Skin of body (tissue), 2 donors: Measurements from ENCODE around the gene TSPAN3. TPM values are rescaled to one million over a fixed set of nuclear protein-coding genes. Genes with fewer than 3 reads are reported as not detected.

ENCODE experiments used
- DNase-seq: peaks from one replicate; lab custom pipeline; 2025; lab: John Stamatoyannopoulos, UW
- total RNA-seq: library from RNA; depleted of rRNA; stranded (reverse); fragments of >200 nt; gene quantifications from one replicate; pipeline ENCODE4 v1.2.3, GENCODE V29; 2014

The TSPAN3 gene
- total RNA-seq, 1 donor from 2014 or later = 123 TPM

GRCh38 chr15:77009646-77010311 is 61.1 kb downstream of the TSPAN3 start:
- no peak for DNase-seq

- DNase-seq = no peak
These were observed 61.7 kb downstream of the TSPAN3 start for GRCh38 chr15:77009176-77009575.

DNA sequence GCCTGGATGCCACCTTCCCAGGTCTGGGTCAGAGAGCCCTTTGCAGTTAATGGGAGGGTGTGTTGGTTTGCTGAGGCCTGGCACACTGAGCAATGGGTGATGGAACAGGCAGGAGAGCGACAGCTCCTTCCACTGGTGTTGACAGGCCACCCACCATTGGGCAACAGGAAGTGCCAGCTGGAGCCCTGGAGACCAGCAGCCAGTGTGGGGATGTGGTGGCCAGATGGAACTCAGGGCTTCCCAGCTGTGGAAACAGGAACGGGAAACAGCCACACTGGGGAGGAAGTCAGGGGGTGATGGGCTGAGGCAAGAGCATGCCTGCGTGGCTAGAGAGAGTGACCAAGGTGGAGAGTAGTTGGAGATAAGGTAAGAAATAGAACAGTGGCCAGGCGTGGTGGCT is 66.7 kb downstream of the TSPAN3 start:
- DNase-seq = no peak

DNA sequence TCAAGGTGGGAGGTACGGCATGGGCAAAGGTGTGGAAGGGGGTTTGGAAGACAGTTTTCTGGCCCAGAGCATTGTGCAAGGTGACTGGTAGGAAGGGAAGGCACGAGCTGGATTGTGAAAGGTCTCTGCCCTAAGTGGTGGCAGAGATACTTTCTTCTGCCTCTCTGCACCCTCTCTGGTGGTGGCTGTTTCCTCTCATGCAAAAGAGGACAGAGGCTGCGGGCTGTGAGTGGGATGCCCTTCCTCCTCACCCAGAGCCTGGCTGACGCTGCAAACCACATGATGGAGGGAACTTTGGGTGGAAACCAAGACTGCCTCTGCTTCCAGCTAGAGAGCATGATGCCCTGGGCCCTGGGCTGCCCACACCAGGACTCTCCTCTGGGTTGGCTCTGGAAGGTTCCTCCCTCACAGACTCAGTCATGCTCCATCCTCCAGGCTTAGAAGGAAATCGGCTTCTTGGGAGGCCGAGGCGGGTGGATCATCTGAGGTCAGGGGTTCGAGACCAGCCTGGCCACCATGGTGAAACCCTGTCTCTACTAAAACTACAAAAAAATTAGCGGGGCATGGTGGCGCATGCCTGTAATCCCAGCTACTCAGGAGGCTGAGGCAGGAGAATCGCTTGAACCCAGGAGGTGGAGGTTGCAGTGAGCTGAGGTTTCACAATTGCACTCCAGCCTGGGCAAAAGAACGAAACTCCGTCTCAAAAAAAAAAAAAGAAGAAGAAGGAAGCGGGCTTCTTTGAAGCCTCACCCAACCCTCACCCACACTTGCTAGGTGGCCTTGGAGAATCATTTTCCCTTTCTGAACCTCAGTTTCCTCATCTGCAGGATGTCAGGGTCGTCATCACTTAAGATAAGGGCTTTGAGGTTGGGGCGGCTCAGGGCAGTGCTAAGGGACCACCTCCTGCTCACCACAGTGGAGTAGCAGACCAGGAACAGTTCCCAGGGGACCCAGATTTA is 67.7 kb downstream of the TSPAN3 start:
- DNase-seq = no peak

DNA sequence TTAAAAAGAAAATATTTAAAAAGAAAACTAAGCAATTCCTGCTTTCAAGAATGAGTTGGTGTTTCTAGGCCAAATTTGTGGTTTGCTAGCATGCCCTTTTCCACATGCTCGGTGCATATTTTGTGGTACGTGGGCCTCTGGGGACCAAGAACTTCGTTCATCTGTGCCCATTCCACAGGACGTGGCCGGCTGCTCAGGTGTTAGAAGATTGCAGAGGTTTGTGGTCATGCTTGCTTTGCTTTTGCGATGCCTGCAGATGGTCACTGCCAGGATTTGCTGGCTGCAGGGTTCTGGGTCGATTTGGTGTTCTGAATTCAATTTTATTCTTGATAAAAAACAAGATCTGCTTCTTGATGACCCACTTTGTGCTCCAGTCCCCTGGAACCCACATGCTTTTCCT is 68.5 kb downstream of the TSPAN3 start:
- DNase-seq = no peak

DNA sequence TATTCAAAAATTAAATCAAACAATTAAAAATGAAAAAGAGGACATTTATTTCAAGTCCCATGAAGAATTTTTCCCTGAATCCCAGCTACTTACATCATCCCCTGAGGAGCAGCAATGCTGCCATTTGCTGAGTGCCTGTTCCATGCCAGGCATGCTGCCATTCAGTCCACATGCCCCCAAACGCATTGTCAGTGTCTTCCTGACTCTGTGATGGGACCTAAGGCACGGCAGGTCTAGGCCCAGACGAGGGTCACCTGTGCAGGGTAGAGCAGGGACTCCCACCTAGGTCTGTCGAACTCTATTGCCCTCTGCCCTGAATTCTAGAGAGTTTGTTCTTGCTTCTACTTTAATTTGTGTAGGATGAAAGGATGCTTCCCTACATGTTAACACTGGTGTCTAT is 68.9 kb downstream of the TSPAN3 start:
- DNase-seq = no peak

- no peak for DNase-seq
These were observed 69.6 kb downstream of the TSPAN3 start for GRCh38 chr15:77001351-77001750.

DNA sequence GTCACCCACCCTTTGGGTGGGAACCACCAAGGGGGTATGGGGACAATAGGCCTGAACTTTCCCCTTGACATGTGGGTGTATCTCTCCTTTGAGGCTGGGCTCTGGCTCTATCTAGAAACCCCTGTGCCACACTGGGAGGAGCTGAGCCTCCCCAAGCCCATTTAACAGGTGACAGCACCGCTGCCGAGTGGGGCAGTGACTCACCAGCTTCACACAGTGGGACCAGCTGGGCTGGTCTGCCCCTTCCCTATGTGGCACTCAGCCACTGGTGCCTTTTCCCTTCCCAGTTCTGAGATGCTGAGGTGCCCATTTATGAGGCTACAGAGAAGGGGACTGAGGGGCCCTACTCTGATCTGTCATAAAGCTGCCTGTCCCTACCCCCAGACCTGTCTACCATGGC is 70.9 kb downstream of the TSPAN3 start:
- no peak for DNase-seq

DNA sequence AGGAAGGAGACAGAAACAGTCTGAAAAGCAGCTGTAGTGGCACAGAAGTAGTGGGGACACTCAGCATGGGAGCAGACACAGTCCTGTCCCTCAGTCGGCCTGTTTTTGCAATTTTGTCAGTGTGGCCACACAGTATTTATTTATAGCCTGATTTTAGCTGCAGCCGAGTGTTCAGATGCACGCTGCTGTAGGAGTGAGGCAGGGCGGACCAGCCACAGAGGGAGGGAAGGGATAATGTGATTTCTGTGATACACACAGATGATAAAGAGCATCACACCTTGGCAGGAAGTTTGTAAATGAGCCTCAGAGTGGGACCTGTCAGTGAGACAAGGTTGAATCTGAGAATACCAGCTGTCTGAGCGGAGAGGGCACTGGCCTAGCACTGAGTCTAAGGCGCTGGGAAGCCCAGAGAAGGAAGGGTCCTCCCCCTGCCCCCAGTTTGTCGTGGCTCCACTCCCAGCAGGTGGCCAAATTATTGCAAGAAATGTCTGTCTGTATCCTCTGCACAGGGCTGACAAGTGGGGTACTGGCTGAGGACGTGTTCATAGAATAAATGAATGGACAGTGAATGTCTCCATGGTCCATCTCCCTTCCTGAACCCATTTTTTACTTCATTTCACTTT is 72.1 kb downstream of the TSPAN3 start:
- no peak for DNase-seq

- DNase-seq = no peak
These were observed 74.1 kb downstream of the TSPAN3 start for GRCh38 chr15:76996526-76997401.

- no peak for DNase-seq
These were observed 74.8 kb downstream of the TSPAN3 start for GRCh38 chr15:76996076-76996525.

GRCh38 chr15:76994971-76995945 is 75.7 kb downstream of the TSPAN3 start, which contains the start of gene PSTPIP1:
PSTPIP1 (plus strand) TSS chr15:76995126; CDS start chr15:76995574, 448 bp downstream.
- DNase-seq = no peak

DNA sequence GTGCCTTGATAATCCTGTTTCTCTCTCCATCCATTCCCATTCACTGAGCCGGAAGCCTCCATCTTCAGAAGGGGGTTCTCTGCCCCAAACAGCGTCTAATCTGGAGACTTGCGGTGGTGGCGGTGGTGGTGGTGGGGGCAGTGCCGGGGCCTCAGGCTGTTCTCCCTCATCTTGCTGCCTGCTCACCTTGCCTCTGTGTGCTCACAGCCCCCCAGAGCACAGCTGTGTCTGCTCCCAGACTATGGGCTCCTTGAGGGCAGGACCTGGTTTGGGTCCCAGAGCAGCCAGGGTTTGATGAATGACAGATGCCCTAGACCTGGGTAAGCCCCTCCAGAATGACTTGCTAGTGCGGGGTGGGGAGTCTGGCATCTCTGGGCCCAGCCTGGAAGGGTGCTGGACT is 76.4 kb downstream of the TSPAN3 start:
- DNase-seq = no peak

DNA sequence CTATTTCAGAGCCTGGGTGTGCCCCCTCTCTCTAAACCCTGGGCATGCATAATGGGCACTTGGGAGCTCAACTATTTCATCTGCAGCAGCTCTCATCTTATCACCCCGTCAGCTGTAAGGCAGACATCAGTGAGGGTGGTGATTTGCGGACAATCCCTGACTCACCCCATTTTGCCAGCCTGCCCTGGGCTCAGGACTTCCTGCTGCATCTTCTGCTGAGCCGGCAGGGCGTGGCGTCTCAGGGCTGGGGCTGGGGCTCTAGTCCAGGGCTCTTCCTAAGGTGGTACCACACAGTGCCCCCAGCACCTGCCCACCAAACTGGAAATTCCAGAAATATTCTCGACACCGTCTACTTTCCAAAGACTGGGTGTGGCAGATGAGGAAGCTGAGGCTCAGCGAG is 76.9 kb downstream of the TSPAN3 start:
- DNase-seq = no peak

GRCh38 chr15:76993114-76993725 is 77.7 kb downstream of the TSPAN3 start:
- DNase-seq = no peak

GRCh38 chr15:76991741-76992645 is 78.9 kb downstream of the TSPAN3 start:
- no peak for DNase-seq
